ENCODE results near the gene ATXN1. TPM values are rescaled to one million over a fixed set of nuclear protein-coding genes. Genes with fewer than 3 reads are reported as not detected.

ATXN1 gene
- total RNA-seq, 3 donors from 2014 or later, result 30.4 to 87.3 (median 50.1) TPM

DNA sequence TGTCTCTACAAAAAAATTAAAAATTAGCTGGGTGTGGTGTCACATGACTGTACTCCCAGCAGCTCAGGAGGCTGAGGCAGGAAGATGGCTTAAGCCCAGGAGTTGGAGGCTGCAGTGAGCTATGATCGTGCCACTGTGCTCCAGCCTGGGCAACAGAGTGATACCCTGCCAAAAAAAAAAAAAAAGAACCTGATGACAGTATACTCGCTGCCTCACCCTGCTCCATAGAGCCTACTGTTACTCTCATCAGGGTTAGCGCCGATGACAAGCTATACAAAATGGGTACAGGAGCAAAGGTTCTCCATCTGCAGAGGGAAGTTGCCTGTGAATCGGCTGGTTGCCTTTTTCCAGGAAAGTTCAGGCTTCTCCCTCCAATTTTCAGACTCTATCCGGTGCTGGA is 469.5 kb downstream of the ATXN1 start:
- no peaks in the 10 kb centered on the region for H3K4me1 ChIP-seq (ENCODE audit: low read depth)
- ATAC-seq, result no peak
- intact Hi-C loops (cut with DNase I, micrococcal nuclease), result no loop called here
- no peaks in the 10 kb centered on the region for H3K36me3 ChIP-seq (ENCODE audit: low read depth)
- H3K4me3 ChIP-seq, result no peak overlapping the region
- TF ChIP-seq CTCF (IDR thresholded peaks at IDR 0.05), result no peak
- no peaks in the 10 kb centered on the region for H3K9me3 ChIP-seq
- DNase-seq, result no peak

GRCh38 chr6:16288163-16288562 is 473.1 kb downstream of the ATXN1 start:
- Histone ChIP-seq H3K36me3 (ENCODE audit: low read depth) (no peaks in the 10 kb centered on the region), H3K4me1 (ENCODE audit: low read depth) (no peaks in the 10 kb centered on the region), H3K4me3 (no peak overlapping the region), H3K9me3 (no peaks in the 10 kb centered on the region)
- TF ChIP-seq CTCF (IDR thresholded peaks at IDR 0.05), result no peak
- no peak for ATAC-seq
- intact Hi-C loops (cut with DNase I, micrococcal nuclease), result no loop called here
- DNase-seq, result no peak

- no peaks in the 10 kb centered on the region for H3K36me3 ChIP-seq (ENCODE audit: low read depth)
- TF ChIP-seq CTCF (IDR thresholded peaks at IDR 0.05), result peak; percentile 16
- peak in 1 of 3 donors; percentile 11 for DNase-seq
- no peak overlapping the region for H3K4me3 ChIP-seq
- intact Hi-C loops (cut with DNase I, micrococcal nuclease), result no loop called here
- H3K9me3 ChIP-seq, result no peaks in the 10 kb centered on the region
- no peak for ATAC-seq
- no peaks in the 10 kb centered on the region for H3K4me1 ChIP-seq (ENCODE audit: low read depth)
These were observed 475.1 kb downstream of the ATXN1 start for GRCh38 chr6:16286151-16286522.

DNA sequence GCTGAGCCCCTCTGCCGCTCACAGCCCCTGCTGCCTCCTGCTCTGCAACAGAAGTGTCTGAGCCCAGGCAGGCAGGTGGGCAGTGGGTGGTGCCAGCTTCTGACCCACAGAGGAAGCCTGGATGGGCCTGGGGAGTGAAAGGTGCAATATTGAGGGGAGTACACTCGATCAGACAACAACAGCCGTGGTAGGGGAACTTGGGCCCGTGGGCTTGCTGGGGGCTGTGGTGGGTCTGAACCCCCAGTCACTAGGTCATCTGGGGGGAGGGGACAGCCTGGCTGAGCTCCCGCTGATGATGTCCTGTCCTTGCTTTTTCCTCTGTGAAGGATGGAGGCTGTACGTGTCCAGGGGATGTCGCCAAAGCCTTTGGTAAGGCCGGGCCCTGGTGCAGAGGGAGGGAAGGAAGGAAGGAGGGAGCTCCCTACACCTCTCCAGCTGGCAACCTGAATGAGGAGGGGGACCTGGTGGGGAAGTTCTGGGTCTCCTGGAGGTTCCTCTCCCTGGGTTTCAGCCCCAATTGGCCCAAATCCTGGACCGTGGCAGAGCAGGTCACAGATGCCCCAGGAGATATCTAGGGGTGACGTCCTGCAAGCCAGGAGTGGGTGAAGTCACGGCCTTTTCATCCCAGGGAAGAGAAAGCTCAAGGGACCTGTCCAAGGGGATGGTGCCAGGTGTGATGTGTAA is 475.7 kb downstream of the ATXN1 start:
- no peak for ATAC-seq
- intact Hi-C loops (cut with DNase I, micrococcal nuclease), result no loop called here

DNA sequence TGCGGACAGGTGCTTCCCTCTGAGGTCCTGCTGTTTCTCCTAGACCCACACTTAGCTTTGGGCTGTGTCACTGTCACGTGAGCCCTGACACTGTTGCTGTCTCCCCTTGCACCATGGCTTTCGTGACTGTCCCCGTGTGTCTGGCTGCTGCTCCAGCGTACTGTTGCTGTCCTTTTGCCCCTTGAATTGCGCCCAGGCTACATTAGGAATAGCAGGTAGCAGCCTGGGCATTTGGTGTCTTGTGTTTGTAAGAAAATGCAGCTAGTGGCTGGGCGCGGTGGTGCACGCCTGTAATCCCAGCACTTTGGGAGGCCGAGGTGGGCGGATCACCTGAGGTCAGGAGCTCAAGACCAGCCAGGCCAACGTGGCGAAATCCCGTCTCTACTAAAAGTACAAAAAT is 476.8 kb downstream of the ATXN1 start:
- TF ChIP-seq CTCF (IDR thresholded peaks at IDR 0.05), result no peak
- ATAC-seq, result no peak
- DNase-seq, result no peak
- no peak overlapping the region for H3K4me3 ChIP-seq
- intact Hi-C loops (cut with DNase I, micrococcal nuclease), result no loop called here
- no peaks in the 10 kb centered on the region for H3K4me1 ChIP-seq (ENCODE audit: low read depth)
- H3K36me3 ChIP-seq (ENCODE audit: low read depth), result no peaks in the 10 kb centered on the region
- no peaks in the 10 kb centered on the region for H3K9me3 ChIP-seq

More for the DNA sequence above, 475.7 kb downstream of the ATXN1 start:
- Histone ChIP-seq H3K9me3 (no peaks in the 10 kb centered on the region), H3K4me3 (no peak overlapping the region), H3K36me3 (ENCODE audit: low read depth) (no peaks in the 10 kb centered on the region), H3K4me1 (ENCODE audit: low read depth) (no peaks in the 10 kb centered on the region)
- no peak for TF ChIP-seq CTCF (IDR thresholded peaks at IDR 0.05)
- DNase-seq, result no peak

- no peak for DNase-seq
- no peaks in the 10 kb centered on the region for H3K9me3 ChIP-seq
- no peaks in the 10 kb centered on the region for H3K4me1 ChIP-seq (ENCODE audit: low read depth)
- H3K4me3 ChIP-seq, result no peak overlapping the region
- ATAC-seq, result no peak
- no peak for TF ChIP-seq CTCF (IDR thresholded peaks at IDR 0.05)
- H3K36me3 ChIP-seq (ENCODE audit: low read depth), result no peaks in the 10 kb centered on the region
- intact Hi-C loops (cut with DNase I, micrococcal nuclease), result no loop called here
These were observed 478.9 kb downstream of the ATXN1 start for GRCh38 chr6:16282370-16282769.

Measured in mucosa of descending colon (tissue), 3 donors.